RWPE1 (cell line): ENCODE measurements around the gene HELT.

ENCODE experiments used
- CTCF ChIA-PET: fragments of 350-600 bp; sonication (Branson Sonifier 250); formaldehyde crosslinking; extraction: SDS; loops from one replicate; lab custom pipeline; 2021; lab: Yijun Ruan, JAX
- POLR2A ChIA-PET: fragments of 400-600 bp; formaldehyde crosslinking; extraction: SDS; loops from one replicate; lab custom pipeline; 2020; ENCODE audit warnings: antibody characterized with exemption; ENCODE audit not compliant: low non-redundant PET; lab: Yijun Ruan, JAX
- DNase-seq: peaks from one replicate; pipeline ENCODE4 v3.0.0; 2012; ENCODE audit warnings: low spot score
- H3K27ac ChIP-seq: fragments of 450-650 bp; 2 replicates; pipeline ENCODE4 v1.5.1; 2017
- CTCF ChIP-seq: fragments of 450-650 bp; conservative IDR thresholded peaks from 2 replicates; pipeline ENCODE4 v1.5.1; 2017; ENCODE audit warnings: low read depth, mild to moderate bottlenecking

HELT gene

GRCh38 chr4:185068837-185069236, 50.5 kb downstream of the HELT start:
- DNase-seq = no peak
- ChIA-PET CTCF (interaction anchor here (0.6 kb wide), 1 partner anchor 1004 kb away, joined by 3 read pairs; no protein-coding TSS in a partner anchor), POLR2A (no interaction called here)
- no peak overlapping the region for H3K27ac ChIP-seq
- no peak for TF ChIP-seq CTCF
